Gastrocnemius medialis (tissue), 4 donors: Measurements from ENCODE around the gene CFLAR. TPM values are rescaled to one million over a fixed set of nuclear protein-coding genes. Genes with fewer than 3 reads are reported as not detected.
A peak's percentile ranks its signal among the peaks of the same experiment; 100 is the strongest.

Experiments used
- ATAC-seq, 2 donors: fragments of 150-250 bp; one replicate each; pipeline ENCODE4 v1.9.1; 2016
- DNase-seq, 2 donors: peaks; one replicate each; pipeline ENCODE4 v3.0.0-alpha.2; 2019
- H3K27ac ChIP-seq, 4 donors: fragments of 200-600 bp; sonication (generic); 1 replicate in 1 of 4; 2 replicates in 3 of 4; pipeline ENCODE4 v1.5.1; 2016 to 2018; ENCODE audit warnings: mild to moderate bottlenecking in 2 of 4, moderate library complexity in 1 of 4
- H3K27me3 ChIP-seq, 3 donors: fragments of 200-600 bp; sonication (generic) in 2 of 3; 1 replicate in 1 of 3; 2 replicates in 2 of 3; pipeline versions ENCODE4 v1.5.1 to v1.6.0; 2016 to 2019; ENCODE audit warnings: mild to moderate bottlenecking in 1 of 3, moderate library complexity in 1 of 3
- H3K36me3 ChIP-seq, 2 donors: fragments of 200-600 bp; sonication (generic) in 1 of 2; one replicate each; pipeline ENCODE4 v1.5.1; 2017 to 2018
- H3K4me1 ChIP-seq, 2 donors: fragments of 200-600 bp; sonication (generic) in 1 of 2; one replicate each; pipeline ENCODE4 v1.5.1; 2016 to 2017; ENCODE audit warnings: mild to moderate bottlenecking in 2 of 2
- H3K4me3 ChIP-seq, 4 donors: fragments of 200-600 bp; sonication (generic) in 3 of 4; 1 replicate in 1 of 4; 2 replicates in 3 of 4; pipeline ENCODE4 v1.5.1; 2016 to 2019; ENCODE audit warnings: mild to moderate bottlenecking in 2 of 4
- H3K9me3 ChIP-seq, 3 donors: fragments of 200-600 bp; sonication (generic) in 2 of 3; 1 replicate in 1 of 3; 2 replicates in 2 of 3; pipeline ENCODE4 v1.5.1; 2016 to 2019
- CTCF ChIP-seq, 5 experiments: fragments of 450-650 bp in 3 of 5; fragments of 200-600 bp in 2 of 5; sonication (generic) in 2 of 5; IDR thresholded peaks in 4 of 5; conservative IDR thresholded peaks in 1 of 5; 1 replicate in 4 of 5; 2 replicates in 1 of 5; pipeline ENCODE4 v1.5.1; 2016 to 2019; ENCODE audit warnings: antibody characterized with exemption in 5 of 5, mild to moderate bottlenecking in 3 of 5, moderate library complexity in 3 of 5
- POLR2A ChIP-seq, 2 donors: fragments of 450-650 bp; IDR thresholded peaks; one replicate each; pipeline ENCODE4 v1.6.1; 2017; ENCODE audit warnings: antibody characterized with exemption in 2 of 2, mild to moderate bottlenecking in 2 of 2, moderate library complexity in 2 of 2
- in situ Hi-C, 4 donors: fragments of 200-750 bp; cut with MboI; loops; one replicate each; pipeline versions ENCODE4 v1.15.0 to v1.8.0; 2017; ENCODE audit warnings: low sequenced_read_pairs in 4 of 4
- intact Hi-C: fragments of 100-400 bp; cut with DNase I; formaldehyde crosslinking; loops from one replicate; pipeline ENCODE4 v1.15.1; 2023; ENCODE audit warnings: low total_unique reads
- total RNA-seq, 4 donors: library from RNA; depleted of rRNA; stranded (reverse); fragments of >200 nt; gene quantifications; one replicate each; pipeline versions ENCODE4 v1.1.0 to v1.2.3, GENCODE V29; 2016

The CFLAR gene
- 100 to 1,000 TPM; 298 to 491 (median 352) TPM for total RNA-seq

GRCh38 chr2:201116115-201116958 lies at the start of gene CFLAR:
Gene CFLAR (plus strand): TSS chr2:201116164. CDS start chr2:201129866, 13,702 bp downstream.
- Histone ChIP-seq H3K36me3 (peaks cover 0 to 4% of the 10 kb centered on the region in 2 donors), H3K9me3 (no peaks in the 10 kb centered on the region), H3K27ac (peak within 1 kb of the TSS; percentile 95 to 100 (median 98)), H3K27me3 (no peaks in the 10 kb centered on the region), H3K4me1 (peaks cover 13 to 16% of the 10 kb centered on the region in 2 donors), H3K4me3 (peak within 1 kb of the TSS; percentile 70 to 95 (median 82))
- intact Hi-C loops: loop anchor here (2.0 to 5.0 kb wide), 3 partner anchors 252 to 739 kb away; partner anchors contain the start of genes BZW1 and CLK1
- peak; percentile 83 to 86 for DNase-seq
- in situ Hi-C loops: loop anchor here in 1 of 4 donors (5.0 kb wide), 1 partner anchor 36 kb away; no protein-coding TSS in a partner anchor
- ATAC-seq: peak; percentile 34 to 43
- TF ChIP-seq CTCF (IDR thresholded peaks at IDR 0.05 in 4 of 5, conservative IDR thresholded peaks at IDR 0.05 in 1 of 5) (no peak), POLR2A (IDR thresholded peaks at IDR 0.05) (peak; percentile 84 to 88)

GRCh38 chr2:201070948-201071478 lies 45.0 kb upstream of the CFLAR start:
- intact Hi-C loops: loop anchor here (1.0 to 5.0 kb wide), 7 partner anchors 47 to 359 kb away; partner anchors contain the start of genes NIF3L1, ORC2 and PPIL3
- TF ChIP-seq CTCF (IDR thresholded peaks at IDR 0.05 in 4 of 5, conservative IDR thresholded peaks at IDR 0.05 in 1 of 5) (no peak), POLR2A (IDR thresholded peaks at IDR 0.05) (no peak)
- Histone ChIP-seq H3K27me3 (no peaks in the 10 kb centered on the region), H3K27ac (peak overlapping the region; percentile 83 to 96 (median 88)), H3K4me1 (peaks cover 49 to 58% of the 10 kb centered on the region in 2 donors), H3K36me3 (no peaks in the 10 kb centered on the region), H3K4me3 (peak overlapping the region; percentile 66 to 97 (median 88)), H3K9me3 (no peaks in the 10 kb centered on the region)
- ATAC-seq (peak; percentile 5 to 10), DNase-seq (no peak)
- in situ Hi-C loops: loop anchor here in 3 of 4 donors (10.0 to 25.0 kb wide), 3 partner anchors 109 to 359 kb away; partner anchors contain the start of gene ORC2 (in 2 of the 3)

GRCh38 chr2:201071479-201072200 lies 44.3 kb upstream of the CFLAR start, which contains the start of the genes HYCC2 and NDUFB3:
Gene HYCC2 (minus strand): TSS chr2:201071671. CDS start chr2:201024009, 47,662 bp downstream.
Gene NDUFB3 (plus strand): TSS chr2:201072001. CDS start chr2:201078883, 6,882 bp downstream.
- TF ChIP-seq CTCF (IDR thresholded peaks at IDR 0.05 in 4 of 5, conservative IDR thresholded peaks at IDR 0.05 in 1 of 5) (peak; percentile 10 to 61 (median 30)), POLR2A (IDR thresholded peaks at IDR 0.05) (peak; percentile 61 to 69)
- Histone ChIP-seq H3K9me3 (no peaks in the 10 kb centered on the region), H3K27ac (peak within 1 kb of the TSS; percentile 83 to 96 (median 88)), H3K36me3 (no peaks in the 10 kb centered on the region), H3K4me3 (peak within 1 kb of the TSS; percentile 66 to 97 (median 88)), H3K4me1 (peaks cover 49 to 57% of the 10 kb centered on the region in 2 donors), H3K27me3 (no peaks in the 10 kb centered on the region)
- intact Hi-C loops (loop anchor here (1.0 to 5.0 kb wide), 7 partner anchors 47 to 359 kb away; partner anchors contain the start of genes NIF3L1, ORC2 and PPIL3), in situ Hi-C loops (loop anchor here in 3 of 4 donors (10.0 to 25.0 kb wide), 3 partner anchors 109 to 359 kb away; partner anchors contain the start of gene ORC2 (in 2 of the 3))
- ATAC-seq (peak; percentile 97 to 99), DNase-seq (peak; percentile 89 to 94)

- in situ Hi-C loops (loop anchor here in 3 of 4 donors (10.0 to 25.0 kb wide), 3 partner anchors 110 to 360 kb away; partner anchors contain the start of gene ORC2 (in 2 of the 3)), intact Hi-C loops (loop anchor here (5.0 kb wide), 1 partner anchor 360 kb away; no protein-coding TSS in a partner anchor)
- peak overlapping the region; percentile 83 to 96 (median 88) for H3K27ac ChIP-seq
- H3K9me3 ChIP-seq: no peaks in the 10 kb centered on the region
- DNase-seq (no peak), ATAC-seq (peak; percentile 0 to 15)
- TF ChIP-seq POLR2A (IDR thresholded peaks at IDR 0.05) (no peak), CTCF (IDR thresholded peaks at IDR 0.05 in 4 of 5, conservative IDR thresholded peaks at IDR 0.05 in 1 of 5) (no peak)
- no peaks in the 10 kb centered on the region for H3K27me3 ChIP-seq
- no peaks in the 10 kb centered on the region for H3K36me3 ChIP-seq
- H3K4me1 ChIP-seq: peaks cover 49 to 52% of the 10 kb centered on the region in 2 donors
- peak overlapping the region; percentile 66 to 97 (median 88) for H3K4me3 ChIP-seq
These were observed 43.8 kb upstream of the CFLAR start for GRCh38 chr2:201072201-201072530.
